ENCODE measurements around the gene SHANK2. TPM values are rescaled to one million over a fixed set of nuclear protein-coding genes. Genes with fewer than 3 reads are reported as not detected.

SHANK2 gene
- polyA plus RNA-seq, 1 donor (not counting 4 experiments of a cell fraction or from before 2014, with no cell fraction given): 0.22 TPM

DNA sequence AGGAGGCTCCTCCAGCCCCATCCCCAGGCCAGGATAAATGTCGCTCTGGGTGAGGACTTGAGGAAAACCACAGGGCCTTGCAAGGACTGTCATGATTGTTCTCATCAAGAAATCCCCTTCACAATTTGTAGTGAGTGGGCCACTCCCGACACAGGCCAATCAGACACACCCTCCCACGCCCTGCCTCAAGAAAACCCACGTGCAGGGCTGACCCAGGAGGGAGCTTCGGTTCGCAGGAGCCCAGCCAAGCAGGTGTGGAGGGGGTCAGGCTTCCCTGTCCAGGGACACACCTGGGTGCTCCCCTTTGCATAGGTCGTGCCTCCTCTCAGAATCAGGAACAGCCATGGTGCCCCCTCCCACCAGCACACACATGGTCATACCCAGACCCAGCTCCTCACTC is 43.2 kb downstream of the SHANK2 start:
- Histone ChIP-seq H3K79me2 (ENCODE audit: control insufficient read depth, insufficient read depth, low read length) (no peaks in the 10 kb centered on the region), H2AFZ (ENCODE audit: control insufficient read depth, low read length) (no peak overlapping the region), H3K4me1 (ENCODE audit: control insufficient read depth, extremely low read depth, insufficient read depth, low read length) (no peaks in the 10 kb centered on the region), H3K9me1 (ENCODE audit: control insufficient read depth, extremely low read depth, insufficient read depth, low read length) (no peaks in the 10 kb centered on the region), H3K27me3 (ENCODE audit: control insufficient read depth, extremely low read depth, insufficient read depth, low read length) (peaks cover 15% of the 10 kb centered on the region), H3K4me2 (ENCODE audit: control insufficient read depth, extremely low read depth, insufficient read depth, low read depth, low read length) (no peak overlapping the region), H4K20me1 (ENCODE audit: control insufficient read depth, extremely low read depth, insufficient read depth, low read length) (no peaks in the 10 kb centered on the region), H3K4me3 (ENCODE audit: control insufficient read depth in 2 of 3, extremely low read depth in 1 of 3, insufficient read depth in 2 of 3, low read depth in 1 of 3, low read length in 3 of 3) (no peak overlapping the region), H3K9me3 (ENCODE audit: control insufficient read depth, low read depth, low read length) (peaks cover 3% of the 10 kb centered on the region), H3K27ac (ENCODE audit: control insufficient read depth, insufficient read depth, low read length) (no peak overlapping the region), H3K36me3 (ENCODE audit: control insufficient read depth in 2 of 2, extremely low read depth in 1 of 2, insufficient read depth in 2 of 2, low read length in 2 of 2) (no peaks in the 10 kb centered on the region), H3K9ac (ENCODE audit: control insufficient read depth, extremely low read depth, insufficient read depth, low read length) (no peak overlapping the region)
- dilution Hi-C loops (cut with MboI; ENCODE audit: extremely low pct_ligation_motif_present, low sequenced_read_pairs): no loop called here
- FAIRE-seq: no peak
- DNase-seq (ENCODE audit: low read depth, low spot score): no peak
- TF ChIP-seq, protein P1, sequence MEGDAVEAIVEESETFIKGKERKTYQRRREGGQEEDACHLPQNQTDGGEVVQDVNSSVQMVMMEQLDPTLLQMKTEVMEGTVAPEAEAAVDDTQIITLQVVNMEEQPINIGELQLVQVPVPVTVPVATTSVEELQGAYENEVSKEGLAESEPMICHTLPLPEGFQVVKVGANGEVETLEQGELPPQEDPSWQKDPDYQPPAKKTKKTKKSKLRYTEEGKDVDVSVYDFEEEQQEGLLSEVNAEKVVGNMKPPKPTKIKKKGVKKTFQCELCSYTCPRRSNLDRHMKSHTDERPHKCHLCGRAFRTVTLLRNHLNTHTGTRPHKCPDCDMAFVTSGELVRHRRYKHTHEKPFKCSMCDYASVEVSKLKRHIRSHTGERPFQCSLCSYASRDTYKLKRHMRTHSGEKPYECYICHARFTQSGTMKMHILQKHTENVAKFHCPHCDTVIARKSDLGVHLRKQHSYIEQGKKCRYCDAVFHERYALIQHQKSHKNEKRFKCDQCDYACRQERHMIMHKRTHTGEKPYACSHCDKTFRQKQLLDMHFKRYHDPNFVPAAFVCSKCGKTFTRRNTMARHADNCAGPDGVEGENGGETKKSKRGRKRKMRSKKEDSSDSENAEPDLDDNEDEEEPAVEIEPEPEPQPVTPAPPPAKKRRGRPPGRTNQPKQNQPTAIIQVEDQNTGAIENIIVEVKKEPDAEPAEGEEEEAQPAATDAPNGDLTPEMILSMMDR (optimal IDR thresholded peaks at IDR 0.05 in 1 of 3, IDR thresholded peaks at IDR 0.05 in 1 of 3, conservative IDR thresholded peaks at IDR 0.05 in 1 of 3; ENCODE audit: extremely low read depth in 1 of 3, insufficient read depth in 2 of 3, low read length in 3 of 3): no peak
- TF ChIP-seq EZH2 (IDR thresholded peaks at IDR 0.05; ENCODE audit: low read length): no peak

DNA sequence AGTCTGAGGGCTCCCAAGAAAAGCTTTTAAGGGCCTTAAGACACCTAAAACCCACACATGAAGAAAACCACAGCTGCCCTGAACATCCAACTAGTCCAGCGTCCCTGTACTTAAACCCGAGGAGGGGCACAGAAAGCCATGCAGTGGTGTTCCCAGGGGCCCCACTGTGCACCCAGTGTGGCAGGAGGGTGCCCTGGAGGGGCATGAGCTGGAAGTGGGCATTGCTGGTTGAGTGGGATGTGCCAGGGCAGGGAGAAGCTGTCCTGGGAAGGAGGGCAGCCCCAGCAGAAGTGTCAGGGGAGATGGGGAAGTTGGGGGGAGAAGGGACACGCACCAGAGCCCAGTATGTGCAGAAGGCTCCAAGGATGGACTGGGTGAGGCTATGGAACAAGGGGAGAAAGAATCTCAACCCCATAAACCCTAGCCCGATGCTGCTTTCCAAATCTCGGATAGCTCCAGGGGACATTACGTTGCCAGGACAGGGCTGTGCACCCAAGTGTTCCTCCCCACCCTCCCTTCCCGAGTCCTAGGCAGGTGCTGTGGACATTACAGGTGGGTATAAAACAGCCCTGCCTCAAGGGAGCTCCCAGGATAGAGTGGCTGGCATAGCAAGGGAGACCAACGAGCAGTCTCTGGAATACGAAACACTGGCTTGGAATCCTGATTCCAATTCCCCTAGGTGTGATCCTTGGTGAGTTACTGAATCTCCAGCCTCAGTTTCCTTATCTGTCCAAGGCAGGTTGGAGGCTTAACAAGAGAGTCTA is 44.2 kb downstream of the SHANK2 start:
- Histone ChIP-seq H3K79me2 (ENCODE audit: control insufficient read depth, insufficient read depth, low read length) (no peaks in the 10 kb centered on the region), H3K9me1 (ENCODE audit: control insufficient read depth, extremely low read depth, insufficient read depth, low read length) (no peaks in the 10 kb centered on the region), H3K4me3 (ENCODE audit: control insufficient read depth in 2 of 3, extremely low read depth in 1 of 3, insufficient read depth in 2 of 3, low read depth in 1 of 3, low read length in 3 of 3) (no peak overlapping the region), H3K27ac (ENCODE audit: control insufficient read depth, insufficient read depth, low read length) (no peak overlapping the region), H3K9ac (ENCODE audit: control insufficient read depth, extremely low read depth, insufficient read depth, low read length) (no peak overlapping the region), H3K36me3 (ENCODE audit: control insufficient read depth in 2 of 2, extremely low read depth in 1 of 2, insufficient read depth in 2 of 2, low read length in 2 of 2) (no peaks in the 10 kb centered on the region), H3K4me2 (ENCODE audit: control insufficient read depth, extremely low read depth, insufficient read depth, low read depth, low read length) (no peak overlapping the region), H3K4me1 (ENCODE audit: control insufficient read depth, extremely low read depth, insufficient read depth, low read length) (no peaks in the 10 kb centered on the region), H3K9me3 (ENCODE audit: control insufficient read depth, low read depth, low read length) (peaks cover 3% of the 10 kb centered on the region), H4K20me1 (ENCODE audit: control insufficient read depth, extremely low read depth, insufficient read depth, low read length) (no peaks in the 10 kb centered on the region), H2AFZ (ENCODE audit: control insufficient read depth, low read length) (no peak overlapping the region), H3K27me3 (ENCODE audit: control insufficient read depth, extremely low read depth, insufficient read depth, low read length) (peaks cover 12% of the 10 kb centered on the region)
- dilution Hi-C loops (cut with MboI; ENCODE audit: extremely low pct_ligation_motif_present, low sequenced_read_pairs): no loop called here
- TF ChIP-seq, protein P1 (optimal IDR thresholded peaks at IDR 0.05 in 1 of 3, IDR thresholded peaks at IDR 0.05 in 1 of 3, conservative IDR thresholded peaks at IDR 0.05 in 1 of 3; ENCODE audit: extremely low read depth in 1 of 3, insufficient read depth in 2 of 3, low read length in 3 of 3): no peak
- no peak for TF ChIP-seq EZH2 (IDR thresholded peaks at IDR 0.05; ENCODE audit: low read length)
- no peak for FAIRE-seq
- no peak for DNase-seq (ENCODE audit: low read depth, low spot score)
